NT2/D1 (cell line): ENCODE measurements around the gene SNRNP200.

Source experiments
- DNase-seq: peaks from one replicate; pipeline ENCODE4 v3.0.0-alpha.2; 2011; ENCODE audit warnings: low read depth, low spot score
- H3K27me3 ChIP-seq: 2 replicates; pipeline ENCODE4 v1.6.0; 2011; ENCODE audit warnings: mild to moderate bottlenecking; ENCODE audit not compliant: insufficient read length, insufficient read depth
- H3K36me3 ChIP-seq: 2 replicates; pipeline ENCODE4 v1.6.1; 2011; ENCODE audit warnings: mild to moderate bottlenecking, low read length, mixed read lengths; ENCODE audit not compliant: insufficient read depth, insufficient read length
- H3K4me1 ChIP-seq: 2 replicates; pipeline ENCODE4 v1.5.1; 2011; ENCODE audit not compliant: insufficient read depth, insufficient read length
- H3K4me3 ChIP-seq: 2 replicates; pipeline ENCODE4 v1.5.1; 2011; ENCODE audit warnings: low read depth; ENCODE audit not compliant: insufficient read length
- H3K9ac ChIP-seq: 2 replicates; pipeline ENCODE4 v1.6.0; 2011; ENCODE audit warnings: low read depth; ENCODE audit not compliant: insufficient read length
- H3K9me3 ChIP-seq: 2 replicates; pipeline ENCODE4 v1.5.1; 2011; ENCODE audit warnings: mild to moderate bottlenecking, low read length; ENCODE audit not compliant: insufficient read depth
- SUZ12 ChIP-seq: IDR thresholded peaks from 2 replicates; pipeline ENCODE4 v1.6.1; 2011; ENCODE audit not compliant: insufficient read length, insufficient read depth; ENCODE audit errors: extremely low read depth
- YY1 ChIP-seq: IDR thresholded peaks from 2 replicates; pipeline ENCODE4 v1.6.1; 2011; ENCODE audit not compliant: insufficient read length, insufficient read depth
- ZNF274 ChIP-seq: IDR thresholded peaks from 2 replicates; pipeline ENCODE4 v1.6.1; 2011; ENCODE audit warnings: mild to moderate bottlenecking, low read depth, low read length

The SNRNP200 gene

DNA sequence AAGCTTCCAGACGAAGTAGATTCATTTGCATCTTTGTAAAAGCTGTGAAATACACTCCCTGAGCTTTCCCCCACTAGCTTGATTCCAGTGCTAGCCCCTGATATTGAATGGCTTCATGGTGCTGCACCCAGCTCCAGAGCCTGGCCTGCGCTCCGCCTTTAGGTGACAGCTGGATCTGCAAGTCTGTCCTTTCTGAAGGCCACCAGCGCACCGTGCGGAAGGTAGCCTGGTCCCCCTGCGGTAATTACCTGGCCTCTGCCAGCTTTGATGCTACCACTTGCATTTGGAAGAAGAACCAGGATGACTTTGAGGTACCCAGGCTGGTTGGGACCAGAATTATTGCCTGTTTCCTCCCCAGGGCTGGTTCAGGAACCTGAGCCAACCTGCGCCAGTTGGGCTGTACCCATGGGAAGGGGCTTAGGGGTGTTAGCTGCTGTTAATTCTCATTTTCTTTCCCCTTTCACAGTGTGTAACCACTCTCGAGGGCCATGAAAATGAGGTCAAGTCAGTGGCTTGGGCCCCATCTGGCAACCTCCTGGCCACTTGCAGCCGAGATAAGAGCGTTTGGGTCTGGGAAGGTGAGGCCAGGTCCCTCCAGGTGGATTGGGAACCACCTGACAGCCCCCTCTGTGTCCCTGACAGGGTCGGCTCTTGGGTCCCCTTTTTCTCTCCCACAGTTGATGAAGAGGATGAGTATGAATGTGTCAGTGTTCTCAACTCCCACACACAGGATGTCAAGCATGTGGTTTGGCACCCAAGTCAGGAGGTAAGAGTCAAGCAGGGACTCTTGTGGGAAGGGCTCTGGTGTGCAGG lies 38.0 kb downstream of the SNRNP200 start:
- TF ChIP-seq ZNF274 = no peak
- no peak for TF ChIP-seq SUZ12
- no peak for TF ChIP-seq YY1
- DNase-seq = peak; percentile 44
- H3K36me3 ChIP-seq = peaks cover 60% of the 10 kb centered on the region

DNA sequence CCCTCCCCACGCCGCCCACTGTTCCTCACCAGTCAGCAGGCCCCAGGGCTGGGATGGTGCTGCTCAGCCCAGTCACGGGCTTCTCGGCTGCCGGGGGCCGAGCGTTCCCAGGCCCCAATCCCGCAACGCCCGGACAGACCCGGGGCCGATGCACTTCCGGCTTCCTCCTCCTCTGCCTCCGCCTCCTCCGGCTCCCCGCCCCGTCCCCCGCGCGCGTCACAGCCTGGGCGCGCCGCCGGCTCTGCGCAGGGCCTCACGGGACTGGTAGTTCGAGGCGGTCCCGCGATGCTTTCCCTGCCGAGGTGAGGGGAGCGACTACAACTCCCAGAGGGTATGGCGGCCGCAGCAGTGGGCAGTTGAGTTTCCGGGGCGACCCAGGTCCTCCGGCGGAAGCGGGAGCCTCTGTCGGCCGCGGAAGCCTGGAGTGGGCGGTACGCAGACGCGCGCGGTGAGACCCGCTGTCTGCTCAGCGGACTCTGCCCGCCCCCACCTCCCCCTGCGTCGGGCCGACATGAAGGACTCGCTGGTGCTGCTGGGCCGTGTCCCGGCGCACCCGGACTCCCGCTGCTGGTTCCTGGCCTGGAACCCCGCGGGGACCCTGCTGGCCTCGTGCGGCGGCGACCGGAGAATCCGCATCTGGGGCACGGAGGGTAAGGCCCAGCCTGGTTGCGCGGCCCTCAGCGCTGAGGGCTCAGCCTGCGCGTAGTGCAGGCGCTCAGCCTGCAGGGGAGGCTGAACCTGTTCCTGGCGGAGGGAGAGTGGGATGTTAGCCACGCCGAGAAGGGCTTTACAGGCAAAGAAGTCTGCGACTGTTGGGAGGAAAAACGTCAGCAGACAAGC lies 39.3 kb downstream of the SNRNP200 start, which contains the start of the genes CIAO1 and TMEM127:
CIAO1 (plus strand) TSS at position 386 of the 840 bp plus-strand sequence; CDS start at position 512, 126 bp downstream.
TMEM127 (minus strand) TSS at position 158 of the 840 bp plus-strand sequence. CDS start 616 bp downstream, outside the sequence.
- no peak for TF ChIP-seq ZNF274
- peaks cover 55% of the 10 kb centered on the region for H3K36me3 ChIP-seq
- peak within 1 kb of the TSS; percentile 94 for H3K4me3 ChIP-seq

More for the DNA sequence above, 38.0 kb downstream of the SNRNP200 start:
- Histone ChIP-seq H3K27me3 (no peaks in the 10 kb centered on the region), H3K9ac (peak overlapping the region; percentile 33), H3K9me3 (no peaks in the 10 kb centered on the region), H3K4me1 (peaks cover 10% of the 10 kb centered on the region), H3K4me3 (peak overlapping the region; percentile 94)

DNA sequence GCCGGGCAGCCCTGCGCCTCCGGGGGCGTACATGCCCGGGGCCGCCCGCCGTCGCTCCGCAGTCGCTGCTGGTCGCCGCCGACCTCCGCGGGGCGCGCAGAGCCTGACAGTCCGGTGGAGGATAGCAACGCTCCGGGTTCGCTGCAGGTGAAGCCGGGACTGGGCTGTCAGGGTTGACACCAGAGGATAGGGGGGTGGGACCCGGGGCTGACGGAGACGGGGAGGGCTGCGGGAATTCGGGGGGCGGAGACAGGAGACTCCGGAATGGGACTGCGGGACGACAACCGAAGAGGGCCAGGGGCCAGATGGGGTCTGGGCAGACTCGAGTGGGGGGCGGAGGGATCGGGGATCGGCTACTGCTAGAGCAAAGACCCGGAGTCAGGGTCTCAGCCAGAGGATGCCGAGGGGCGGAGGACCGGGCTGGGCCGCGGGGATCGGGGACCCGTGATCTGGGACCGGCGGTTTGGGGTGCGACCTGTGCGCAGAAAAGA lies 40.0 kb downstream of the SNRNP200 start:
- Histone ChIP-seq H3K27me3 (no peaks in the 10 kb centered on the region), H3K36me3 (peaks cover 51% of the 10 kb centered on the region), H3K4me3 (peak overlapping the region; percentile 94), H3K4me1 (peaks cover 13% of the 10 kb centered on the region), H3K9ac (peak overlapping the region; percentile 90), H3K9me3 (no peaks in the 10 kb centered on the region)
- DNase-seq = peak; percentile 20
- TF ChIP-seq YY1 = no peak
- TF ChIP-seq ZNF274 = no peak
- no peak for TF ChIP-seq SUZ12

More for the DNA sequence above, 39.3 kb downstream of the SNRNP200 start, which contains the start of the genes CIAO1 and TMEM127:
- Histone ChIP-seq H3K4me1 (peaks cover 13% of the 10 kb centered on the region), H3K9me3 (no peaks in the 10 kb centered on the region), H3K27me3 (no peaks in the 10 kb centered on the region), H3K9ac (peak within 1 kb of the TSS; percentile 90)
- peak; percentile 96 for DNase-seq

DNA sequence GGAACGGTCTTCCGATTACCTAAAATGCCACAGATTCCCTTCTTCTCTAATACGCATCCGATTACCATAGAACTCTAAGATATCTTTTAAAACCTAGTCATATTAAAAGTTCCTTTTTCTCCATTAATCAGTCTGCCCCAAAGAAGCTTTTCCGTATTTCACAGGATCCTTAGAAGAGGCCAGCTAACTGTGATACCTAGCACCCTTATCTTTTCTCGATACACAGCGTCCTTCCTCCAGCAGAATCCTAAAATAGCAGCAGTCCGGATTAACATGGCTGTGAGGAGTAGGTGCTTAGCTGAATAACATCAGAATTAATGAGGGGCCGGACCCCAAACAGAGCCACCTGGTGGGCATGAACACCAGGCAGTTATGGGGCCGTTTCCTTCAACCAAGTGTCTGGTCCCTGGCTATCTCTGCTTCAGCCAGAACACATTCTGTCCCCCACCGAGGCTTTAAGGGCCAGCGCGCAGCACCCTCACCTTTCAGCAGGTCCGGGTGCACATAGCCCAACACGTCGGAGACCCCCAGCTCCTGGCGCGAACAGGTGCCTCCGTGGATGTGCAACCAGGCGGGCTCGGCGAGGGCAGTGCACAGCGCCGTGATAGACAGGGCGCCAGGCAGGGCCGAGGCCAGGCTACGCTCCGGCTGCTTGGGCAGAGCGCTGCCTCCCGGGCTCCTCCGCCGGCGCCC lies 40.5 kb downstream of the SNRNP200 start:
- Histone ChIP-seq H3K9ac (peak overlapping the region; percentile 90), H3K36me3 (peaks cover 49% of the 10 kb centered on the region), H3K27me3 (no peaks in the 10 kb centered on the region), H3K4me1 (peaks cover 13% of the 10 kb centered on the region), H3K9me3 (no peaks in the 10 kb centered on the region), H3K4me3 (peak overlapping the region; percentile 94)
- peak; percentile 16 for DNase-seq
- TF ChIP-seq YY1 (no peak), ZNF274 (no peak), SUZ12 (no peak)

DNA sequence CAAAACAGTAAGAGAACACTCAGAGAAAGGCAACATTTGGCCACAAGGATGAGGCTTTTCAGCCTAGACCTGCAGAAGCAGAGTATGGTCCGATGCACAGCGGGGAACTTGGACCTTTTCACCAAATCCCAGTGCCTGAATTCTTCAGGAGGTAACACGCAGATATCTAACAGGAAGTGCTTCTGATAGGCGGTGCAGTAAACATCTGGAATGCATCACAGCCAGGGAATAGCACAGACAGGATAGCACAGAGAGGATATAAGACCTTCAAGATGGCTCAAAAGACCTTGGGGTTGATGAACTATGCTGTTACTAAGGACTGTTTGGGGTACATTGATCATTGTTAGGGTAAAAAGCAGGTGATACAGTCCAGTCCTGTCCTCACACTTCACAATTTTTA lies 41.3 kb downstream of the SNRNP200 start:
- Histone ChIP-seq H3K4me3 (no peak overlapping the region), H3K36me3 (peaks cover 51% of the 10 kb centered on the region), H3K9me3 (no peaks in the 10 kb centered on the region), H3K9ac (no peak overlapping the region), H3K4me1 (peaks cover 17% of the 10 kb centered on the region), H3K27me3 (no peaks in the 10 kb centered on the region)
- TF ChIP-seq YY1 (no peak), ZNF274 (no peak), SUZ12 (no peak)
- DNase-seq = no peak

DNA sequence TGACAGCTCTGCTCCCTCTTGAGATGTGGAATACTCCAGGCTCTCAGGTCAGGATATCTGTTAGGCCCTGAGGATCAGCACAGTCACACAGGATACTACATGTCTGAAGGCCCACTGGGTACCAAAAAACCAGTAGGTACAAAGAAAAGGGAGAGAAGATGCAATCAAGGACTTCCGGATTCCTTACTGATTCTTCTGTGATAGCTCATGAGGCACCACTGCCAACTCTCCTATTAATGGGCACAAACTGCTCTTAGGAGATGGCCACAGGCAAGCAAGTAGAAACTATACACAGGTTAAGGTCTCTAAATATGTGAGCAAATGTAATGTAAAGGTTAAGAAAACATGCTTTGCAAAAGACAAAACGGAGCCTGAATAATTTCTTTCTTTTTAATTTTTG lies 43.0 kb downstream of the SNRNP200 start:
- Histone ChIP-seq H3K4me3 (no peak overlapping the region), H3K36me3 (peaks cover 42% of the 10 kb centered on the region), H3K9ac (no peak overlapping the region), H3K27me3 (no peaks in the 10 kb centered on the region), H3K4me1 (peaks cover 12% of the 10 kb centered on the region), H3K9me3 (no peaks in the 10 kb centered on the region)
- DNase-seq = no peak
- no peak for TF ChIP-seq ZNF274
- TF ChIP-seq YY1 = no peak
- TF ChIP-seq SUZ12 = no peak
